GM19467 (cell line): ENCODE results near the gene FRMD4A.
"Not testable (repeated sequence)": the region's sequence is repeated elsewhere in the genome, so short reads cannot be mapped to it uniquely, and the experiment has no call there.

Experiments
- ATAC-seq: cut with Tn5 transposase; IDR thresholded peaks from one replicate; pipeline ENCODE4 v1.9.1; 2021; ENCODE audit warnings: mild to moderate bottlenecking, moderate library complexity; ENCODE audit not compliant: unreplicated experiment

The FRMD4A gene

DNA sequence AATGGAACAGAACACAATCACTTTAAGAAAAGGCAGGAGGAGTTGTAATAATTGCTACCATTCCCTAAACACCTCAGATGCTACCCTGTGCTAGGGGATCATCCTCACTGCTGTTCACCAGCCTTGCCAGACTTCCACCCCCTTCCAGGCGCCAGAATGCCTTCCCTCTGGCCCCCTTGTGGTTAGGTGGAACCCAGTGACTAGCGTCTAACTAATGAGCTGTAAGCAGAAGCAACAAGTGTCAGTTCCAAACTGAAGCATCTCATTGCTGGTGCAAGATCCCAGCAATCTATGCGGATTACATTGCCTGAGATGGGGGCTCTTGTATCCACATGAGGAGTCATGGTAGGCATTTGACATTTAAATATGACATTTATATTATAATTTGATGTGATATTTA is 86.6 kb downstream of the FRMD4A start:
- ATAC-seq = no peak

GRCh38 chr10:14243221-14243620 is 87.5 kb downstream of the FRMD4A start:
- no peak for ATAC-seq

GRCh38 chr10:14241196-14241595 is 89.5 kb downstream of the FRMD4A start:
- no peak for ATAC-seq

GRCh38 chr10:14240253-14241189 is 90.2 kb downstream of the FRMD4A start:
- no peak for ATAC-seq

GRCh38 chr10:14238659-14239058 is 92.1 kb downstream of the FRMD4A start:
- ATAC-seq = not testable (repeated sequence)

GRCh38 chr10:14236341-14236740 is 94.4 kb downstream of the FRMD4A start:
- ATAC-seq = no peak

- ATAC-seq = no peak
Measured at GRCh38 chr10:14235566-14236195, 95.0 kb downstream of the FRMD4A start.

DNA sequence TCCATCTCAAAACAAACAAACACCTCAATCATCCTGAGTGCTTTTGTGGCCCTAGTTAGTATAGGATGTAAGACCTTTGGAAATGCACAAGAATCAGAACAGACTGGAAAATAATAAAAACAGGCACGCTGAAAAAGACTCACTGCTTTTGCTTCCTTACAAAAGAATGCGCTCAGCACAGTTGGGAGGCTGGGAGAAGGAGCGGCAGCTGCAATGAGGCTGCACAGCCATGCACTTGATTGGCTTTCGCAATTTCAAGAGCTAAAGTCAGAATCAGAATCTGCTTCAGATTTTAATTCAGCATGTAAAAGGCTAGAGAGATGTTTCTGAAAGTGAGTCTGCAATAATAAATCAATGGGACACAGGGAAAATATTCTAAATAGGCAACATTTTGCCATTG is 97.2 kb downstream of the FRMD4A start:
- ATAC-seq = no peak

GRCh38 chr10:14228798-14229197 is 101.9 kb downstream of the FRMD4A start:
- not testable (repeated sequence) for ATAC-seq

DNA sequence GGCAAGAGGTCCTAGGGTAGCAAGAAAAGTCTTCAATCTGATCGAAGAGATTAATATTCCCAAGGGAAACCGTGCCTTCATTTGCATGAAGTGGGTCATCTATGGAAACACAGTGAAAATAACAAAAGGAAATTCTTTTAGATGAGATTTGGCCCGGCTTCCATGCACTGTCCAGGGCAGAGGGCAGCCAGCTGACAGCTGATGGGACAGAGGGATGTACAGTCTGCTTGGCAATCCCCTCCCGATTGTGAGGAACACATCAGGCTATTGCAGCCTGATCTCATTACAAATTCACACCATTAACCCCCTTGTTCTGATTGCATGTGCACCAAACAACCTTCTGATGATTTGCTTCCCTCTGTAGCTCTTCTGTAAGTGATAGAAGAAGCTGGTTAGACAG is 105.3 kb downstream of the FRMD4A start:
- ATAC-seq = no peak

DNA sequence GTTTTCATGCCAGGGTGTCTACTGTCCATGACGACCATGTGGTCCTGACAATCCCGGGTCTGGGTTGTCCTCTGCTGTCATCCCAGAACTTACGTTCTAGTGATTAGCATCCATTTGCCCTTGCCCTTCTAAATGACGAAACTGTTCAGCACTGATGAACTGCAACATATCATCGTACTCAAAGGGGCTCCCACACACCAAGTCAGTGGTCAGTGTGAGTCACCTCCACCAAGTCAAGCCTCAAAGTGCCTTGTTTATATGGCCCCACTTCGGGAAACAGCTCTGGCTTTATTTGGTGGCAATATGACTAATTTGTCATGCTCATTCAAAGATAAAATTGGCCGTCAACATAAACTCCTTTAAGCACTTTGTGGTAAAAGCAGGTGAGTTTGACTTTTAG is 110.7 kb downstream of the FRMD4A start:
- ATAC-seq = no peak

- no peak for ATAC-seq
Measured at GRCh38 chr10:14219411-14219810, 111.3 kb downstream of the FRMD4A start.

DNA sequence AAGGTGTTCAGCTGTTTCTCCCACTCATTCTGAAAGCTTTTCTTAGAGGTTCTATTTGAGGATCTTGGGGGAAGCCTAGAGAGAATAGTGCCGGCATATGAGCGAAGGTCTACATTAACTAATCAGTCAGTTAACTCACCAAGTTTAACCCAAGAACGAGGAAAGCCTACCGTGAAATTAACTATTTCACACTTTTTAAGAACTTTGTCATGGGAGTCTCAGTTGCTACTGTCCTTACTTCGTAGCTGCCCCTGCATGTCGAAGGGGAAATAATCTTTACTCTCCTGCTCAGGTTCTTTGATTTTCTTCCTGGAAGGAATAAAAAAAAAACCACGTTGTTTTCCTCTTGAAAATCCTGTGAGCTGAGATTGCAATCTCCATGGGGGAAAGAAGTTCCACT is 115.1 kb downstream of the FRMD4A start:
- no peak for ATAC-seq

DNA sequence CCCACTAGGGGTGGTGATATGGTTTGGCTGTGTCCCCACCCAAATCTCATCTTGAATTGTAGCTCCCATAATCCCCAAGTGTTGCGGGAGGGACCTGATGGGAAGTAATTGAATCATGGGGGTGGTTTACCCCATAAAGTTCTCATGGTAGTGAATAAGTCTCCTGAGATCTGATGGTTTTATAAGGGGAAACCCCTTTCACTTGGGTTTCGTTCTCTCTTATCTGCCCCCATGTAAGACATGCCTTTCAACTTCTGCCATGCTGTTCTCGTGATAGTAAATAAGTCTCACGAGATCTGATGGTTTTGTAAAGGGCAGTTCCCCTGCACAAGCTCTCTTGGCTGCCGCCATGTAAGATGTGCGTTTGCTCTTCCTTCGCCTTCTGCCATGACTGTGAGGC is 117.0 kb downstream of the FRMD4A start:
- ATAC-seq = not testable (repeated sequence)

DNA sequence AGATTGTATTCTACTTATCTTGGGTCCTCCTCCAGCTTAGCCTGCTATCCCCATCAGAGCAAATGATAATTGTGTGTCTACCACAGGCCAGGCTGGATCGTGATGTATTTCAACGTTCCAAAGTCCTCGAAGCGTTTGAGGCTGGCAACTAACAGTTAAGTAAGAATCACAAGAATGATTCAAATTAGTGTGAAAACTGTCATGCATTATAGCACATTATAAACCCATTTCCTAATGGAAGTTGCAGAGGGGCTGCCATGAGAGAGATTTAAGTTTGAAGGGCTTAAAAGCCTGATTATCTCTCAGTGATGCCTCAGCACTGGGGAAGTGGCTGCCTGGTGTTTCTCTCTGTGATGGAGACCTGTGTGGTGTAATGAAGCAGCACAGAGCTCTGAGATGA is 119.1 kb downstream of the FRMD4A start:
- ATAC-seq = no peak

- ATAC-seq = no peak
Measured at GRCh38 chr10:14208231-14208630, 122.5 kb downstream of the FRMD4A start.

DNA sequence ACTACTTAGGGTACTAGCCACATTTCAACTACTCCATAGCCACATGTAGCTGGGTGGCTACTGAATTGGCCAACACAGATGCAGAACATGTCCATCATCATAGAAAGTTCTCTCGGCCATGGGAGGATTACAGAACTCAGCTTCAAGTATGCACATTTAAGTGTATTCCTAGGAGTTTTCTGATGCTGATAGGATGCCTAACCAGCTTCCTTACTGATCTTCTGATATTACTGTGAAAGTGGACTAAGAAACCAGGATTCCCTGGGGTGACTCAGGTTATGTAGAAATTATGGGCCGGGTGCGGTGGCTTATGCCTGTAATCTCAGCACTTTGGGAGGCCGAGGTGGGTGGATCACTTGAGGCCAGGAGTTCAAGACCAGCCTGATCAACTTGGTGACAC is 125.5 kb downstream of the FRMD4A start:
- no peak for ATAC-seq

- ATAC-seq = no peak
Measured at GRCh38 chr10:14200698-14201544, 129.8 kb downstream of the FRMD4A start.

DNA sequence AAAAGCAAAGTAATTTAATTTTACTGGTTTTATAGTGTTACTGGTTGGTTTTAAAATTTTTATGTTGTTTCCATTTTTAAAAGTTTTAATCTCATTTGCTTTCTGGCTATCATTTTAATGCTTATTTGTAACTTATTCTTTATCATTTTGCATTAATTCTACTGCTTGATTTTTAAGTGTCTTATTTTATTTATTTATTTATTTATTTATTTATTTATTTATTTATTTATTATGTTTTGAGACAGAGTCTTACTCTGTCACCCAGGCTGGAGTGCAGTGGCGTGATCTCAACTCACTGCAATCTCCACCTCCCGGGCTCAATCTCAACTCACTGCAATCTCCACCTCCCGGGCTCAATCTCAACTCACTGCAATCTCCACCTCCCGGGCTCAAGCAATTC is 131.6 kb downstream of the FRMD4A start:
- ATAC-seq = not testable (repeated sequence)

DNA sequence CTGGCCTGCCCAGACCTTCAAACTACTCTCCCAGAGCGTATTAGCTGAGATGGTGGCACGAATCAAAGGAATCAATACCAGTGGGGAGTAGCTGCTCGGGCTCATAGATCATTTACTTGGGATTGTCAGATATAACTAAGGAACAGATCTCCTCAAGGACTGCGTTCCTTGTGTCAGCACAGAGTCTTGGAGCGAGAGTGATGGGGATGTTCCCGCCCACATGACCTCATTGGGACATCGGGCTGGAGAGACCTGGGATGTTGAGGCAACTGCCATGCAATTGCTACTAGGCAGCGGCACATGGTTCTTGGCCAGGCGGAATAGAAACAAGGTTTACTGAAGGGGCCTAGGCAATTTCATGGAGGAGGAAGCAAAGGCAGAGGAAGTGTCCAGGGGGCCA is 132.6 kb downstream of the FRMD4A start:
- no peak for ATAC-seq

GRCh38 chr10:14196113-14196512 is 134.6 kb downstream of the FRMD4A start:
- no peak for ATAC-seq
